ENCODE data around the gene ZBTB7A.
"Not testable (repeated sequence)": the region's sequence is repeated elsewhere in the genome, so short reads cannot be mapped to it uniquely, and the experiment has no call there.

ZBTB7A gene

DNA sequence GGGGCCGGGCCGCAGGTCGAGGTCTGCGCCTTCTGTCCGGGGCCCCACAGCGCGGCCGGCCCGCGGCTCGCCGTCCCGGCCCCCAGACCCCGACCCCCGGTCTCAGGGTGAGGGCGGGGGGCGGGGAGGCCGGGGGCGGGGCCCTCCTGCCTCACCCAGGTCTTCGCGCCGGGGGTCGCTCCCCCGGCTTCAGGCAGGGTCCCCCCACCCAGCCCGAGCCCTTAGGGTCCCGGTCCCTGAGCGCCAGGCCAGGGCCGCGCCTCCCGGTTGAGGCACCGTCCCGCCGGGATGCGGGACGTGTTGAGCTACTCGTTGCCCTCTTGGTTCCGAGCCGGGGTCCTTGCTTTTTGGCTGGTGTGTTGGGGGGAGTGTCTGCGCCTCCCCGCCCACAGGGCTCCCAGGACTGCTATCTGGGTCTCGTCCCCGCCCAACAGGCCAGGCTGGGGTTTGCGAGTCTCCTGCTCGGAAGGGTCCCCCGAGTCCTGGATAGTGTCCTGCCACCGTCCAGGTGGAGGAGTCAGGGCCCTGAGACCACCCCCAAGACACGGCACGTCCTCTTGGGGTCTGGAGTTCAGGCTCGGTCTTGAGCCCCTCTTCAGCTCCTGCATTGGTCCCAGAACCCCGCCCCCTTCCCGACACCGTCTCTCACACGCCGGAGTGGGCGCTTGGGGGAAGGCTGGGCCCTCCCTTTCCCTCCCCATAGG, 58.7 kb downstream of the ZBTB7A start:
- in situ Hi-C loops (cut with MboI; ENCODE audit: low pct_unique_long_range_greater_than_20kb, low sequenced_read_pairs) = no loop called here

DNA sequence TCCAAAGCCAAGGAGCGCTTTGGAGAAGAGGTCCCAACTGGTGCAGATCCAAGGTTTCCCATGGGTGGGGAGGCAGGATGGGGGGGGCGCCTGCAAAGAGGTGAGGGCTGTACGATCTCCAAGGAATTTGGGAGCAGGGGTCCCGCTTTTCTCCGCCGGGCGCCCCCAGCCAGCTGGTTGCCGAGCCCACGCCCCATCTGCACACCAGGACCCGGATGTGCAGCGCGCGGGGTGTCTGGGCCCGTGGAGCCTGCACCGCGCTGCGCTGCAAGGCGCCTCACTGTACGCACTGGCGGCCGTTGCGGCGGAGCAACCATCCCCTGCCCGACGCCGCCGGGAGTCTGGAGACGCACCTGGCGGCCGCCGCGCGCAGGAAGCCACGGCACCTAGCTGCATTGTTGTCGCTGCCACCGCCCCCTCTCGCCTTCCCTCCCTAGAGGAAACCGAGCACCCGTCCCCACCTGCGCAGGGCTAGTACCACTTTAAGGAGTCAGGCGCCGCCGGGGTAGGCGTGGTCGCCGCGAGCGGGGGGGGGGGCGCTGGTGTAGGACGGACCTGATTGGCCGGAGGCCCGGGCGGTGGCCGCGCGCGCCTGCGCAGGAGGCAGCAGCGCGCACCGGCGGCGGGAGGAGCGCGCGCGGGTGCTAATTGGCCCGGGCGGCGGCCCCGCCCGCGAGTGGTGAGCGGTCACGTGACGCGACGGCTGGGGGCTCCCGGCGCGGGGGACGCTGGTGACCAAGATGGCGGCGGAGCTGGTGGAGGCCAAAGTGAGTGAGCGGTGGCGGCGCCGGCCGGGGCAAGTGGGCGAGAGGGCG, 59.5 kb downstream of the ZBTB7A start, which contains the start of gene PIAS4:
TSS of gene PIAS4 (plus strand) at position 716 of the 815 bp plus-strand sequence. CDS start at position 741, 25 bp downstream.
- in situ Hi-C loops (cut with MboI; ENCODE audit: low pct_unique_long_range_greater_than_20kb, low sequenced_read_pairs) = no loop called here

More for the DNA sequence above, 58.7 kb downstream of the ZBTB7A start:
- peak; percentile 24 for DNase-seq

GRCh38 chr19:4005436-4005835, 61.3 kb downstream of the ZBTB7A start:
- DNase-seq; in situ Hi-C loops (cut with MboI; ENCODE audit: low pct_unique_long_range_greater_than_20kb, low sequenced_read_pairs): not testable (repeated sequence)

More for the DNA sequence above, 59.5 kb downstream of the ZBTB7A start, which contains the start of gene PIAS4:
- DNase-seq = peak; percentile 95

DNA sequence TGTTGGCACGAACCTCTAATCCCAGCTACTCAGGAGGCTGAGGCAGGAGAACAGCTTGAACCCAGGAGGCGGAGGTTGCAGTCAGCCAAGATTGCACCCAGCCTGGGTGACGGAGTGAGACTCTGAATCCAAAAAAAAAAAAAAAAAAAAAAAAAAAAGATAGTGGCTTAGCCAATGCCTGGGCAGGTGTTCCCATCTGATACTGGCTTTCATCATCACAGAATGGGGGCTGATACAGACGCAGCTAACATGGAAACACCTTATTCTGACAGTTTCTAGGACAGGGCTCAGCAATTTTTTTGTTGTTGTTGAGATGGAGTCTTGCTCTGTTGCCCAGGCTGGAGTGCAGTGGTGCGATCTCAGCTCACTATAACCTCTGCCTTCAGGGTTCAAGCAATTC, 65.9 kb downstream of the ZBTB7A start:
- DNase-seq; in situ Hi-C loops (cut with MboI; ENCODE audit: low pct_unique_long_range_greater_than_20kb, low sequenced_read_pairs): not testable (repeated sequence)

- DNase-seq; in situ Hi-C loops (cut with MboI; ENCODE audit: low pct_unique_long_range_greater_than_20kb, low sequenced_read_pairs): not testable (repeated sequence)
Observed at GRCh38 chr19:3998667-3999412, 67.9 kb downstream of the ZBTB7A start.

DNA sequence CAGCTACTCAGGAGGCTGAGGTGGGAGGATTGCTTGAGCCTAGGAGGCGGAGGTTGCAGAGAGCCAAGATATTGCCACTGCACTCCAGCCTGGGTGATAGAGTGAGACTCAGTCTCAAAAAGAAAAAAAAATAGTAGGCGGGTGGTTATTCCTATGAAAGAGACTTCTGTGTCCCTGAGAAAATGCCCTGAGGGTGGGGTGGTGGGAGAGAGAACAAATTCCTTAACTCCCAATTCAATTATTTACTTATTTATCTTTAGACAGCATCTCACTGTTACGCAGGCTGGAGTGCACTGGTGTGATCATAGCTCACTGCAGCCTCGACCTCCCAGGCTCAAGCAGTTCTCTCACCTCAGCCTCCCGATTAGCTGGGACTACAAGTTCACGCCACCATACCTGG, 71.1 kb downstream of the ZBTB7A start:
- in situ Hi-C loops (cut with MboI; ENCODE audit: low pct_unique_long_range_greater_than_20kb, low sequenced_read_pairs) = no loop called here
- no peak for DNase-seq
